Neutrophil (primary cell): ENCODE data around the gene NKAIN1.
A peak's percentile ranks its signal among the peaks of the same experiment; 100 is the strongest.
"Not testable (repeated sequence)": the region's sequence is repeated elsewhere in the genome, so short reads cannot be mapped to it uniquely, and the experiment has no call there.

Experiments used
- H3K27ac ChIP-seq: fragments of 200-600 bp; sonication (generic); 2 replicates; pipeline ENCODE4 v1.5.1; 2016; ENCODE audit warnings: mild to moderate bottlenecking, moderate library complexity
- H3K27me3 ChIP-seq: fragments of 200-600 bp; sonication (generic); 2 replicates; pipeline ENCODE4 v1.6.0; 2016; ENCODE audit warnings: mild to moderate bottlenecking
- H3K36me3 ChIP-seq: fragments of 200-600 bp; sonication (generic); 2 replicates; pipeline ENCODE4 v1.5.1; 2017
- H3K4me1 ChIP-seq, 2 experiments: fragments of 200-600 bp in 1 of 2; sonication (generic) in 1 of 2; 1 replicate in 1 of 2; 2 replicates in 1 of 2; pipeline versions ENCODE4 v1.5.1 to v1.6.1; 2013 to 2016; ENCODE audit warnings: low read depth in 1 of 2, low read length in 1 of 2, mild to moderate bottlenecking in 1 of 2, moderate library complexity in 1 of 2; ENCODE audit not compliant: control insufficient read depth in 1 of 2, insufficient read depth in 1 of 2
- H3K4me3 ChIP-seq, 2 experiments: fragments of 200-600 bp in 1 of 2; sonication (generic) in 1 of 2; 1 replicate in 1 of 2; 2 replicates in 1 of 2; pipeline ENCODE4 v1.5.1; 2013 to 2016; ENCODE audit warnings: low read depth in 1 of 2, low read length in 1 of 2, mild to moderate bottlenecking in 1 of 2, moderate library complexity in 1 of 2
- H3K9me3 ChIP-seq: fragments of 200-600 bp; sonication (generic); 2 replicates; pipeline ENCODE4 v1.5.1; 2016
- CTCF ChIP-seq: fragments of 200-600 bp; sonication (generic); IDR thresholded peaks from 2 replicates; pipeline ENCODE4 v1.5.1; 2016; ENCODE audit warnings: antibody characterized with exemption

Gene NKAIN1

GRCh38 chr1:31239653-31240241 lies at the start of gene NKAIN1:
Gene NKAIN1, minus strand, starts transcription at chr1:31239887. Its CDS starts 340 bp downstream, at chr1:31239547.
- Histone ChIP-seq H3K9me3 (no peaks in the 10 kb centered on the region), H3K27me3 (peaks cover 98% of the 10 kb centered on the region), H3K36me3 (no peaks in the 10 kb centered on the region), H3K4me3 (no peak within 1 kb of the TSS), H3K27ac (no peak within 1 kb of the TSS), H3K4me1 (peaks cover 0 to 7% of the 10 kb centered on the region in 2 experiments)
- TF ChIP-seq CTCF, result no peak

- peaks cover 74% of the 10 kb centered on the region for H3K36me3 ChIP-seq
- no peaks in the 10 kb centered on the region for H3K9me3 ChIP-seq
- TF ChIP-seq CTCF, result no peak
- H3K4me1 ChIP-seq, result no peaks in the 10 kb centered on the region
- no peak overlapping the region for H3K4me3 ChIP-seq
- no peak overlapping the region for H3K27ac ChIP-seq
- no peaks in the 10 kb centered on the region for H3K27me3 ChIP-seq
Measured at GRCh38 chr1:31289021-31289420, 49.3 kb upstream of the NKAIN1 start.

- H3K9me3 ChIP-seq, H3K4me3 ChIP-seq, H3K4me1 ChIP-seq, H3K27me3 ChIP-seq, H3K27ac ChIP-seq: not testable (repeated sequence)
- peaks cover 82% of the 10 kb centered on the region for H3K36me3 ChIP-seq
Measured at GRCh38 chr1:31287791-31288190, 48.1 kb upstream of the NKAIN1 start.

- H3K27ac ChIP-seq, H3K27me3 ChIP-seq, H3K4me1 ChIP-seq, H3K9me3 ChIP-seq, H3K4me3 ChIP-seq: not testable (repeated sequence)
- H3K36me3 ChIP-seq, result peaks cover 81% of the 10 kb centered on the region
Measured at GRCh38 chr1:31282426-31282825, 42.7 kb upstream of the NKAIN1 start.

GRCh38 chr1:31273619-31274018 lies 33.9 kb upstream of the NKAIN1 start:
- Histone ChIP-seq H3K9me3 (no peaks in the 10 kb centered on the region), H3K4me3 (no peak overlapping the region), H3K27ac (peak overlapping the region; percentile 37), H3K27me3 (no peaks in the 10 kb centered on the region), H3K4me1 (peaks cover 3 to 19% of the 10 kb centered on the region in 2 experiments), H3K36me3 (peaks cover 56% of the 10 kb centered on the region)
- no peak for TF ChIP-seq CTCF

- H3K27ac ChIP-seq, result no peak overlapping the region
- peaks cover 55% of the 10 kb centered on the region for H3K36me3 ChIP-seq
- H3K27me3 ChIP-seq, result no peaks in the 10 kb centered on the region
- no peaks in the 10 kb centered on the region for H3K9me3 ChIP-seq
- no peak for TF ChIP-seq CTCF
- peaks cover 3 to 19% of the 10 kb centered on the region in 2 experiments for H3K4me1 ChIP-seq
- H3K4me3 ChIP-seq, result no peak overlapping the region
Measured at GRCh38 chr1:31272369-31272768, 32.7 kb upstream of the NKAIN1 start.

GRCh38 chr1:31266547-31266946 lies 26.9 kb upstream of the NKAIN1 start:
- TF ChIP-seq CTCF, result no peak

More at GRCh38 chr1:31266547-31266946, 26.9 kb upstream of the NKAIN1 start:
- Histone ChIP-seq H3K36me3 (peaks cover 74% of the 10 kb centered on the region), H3K27ac (no peak overlapping the region), H3K27me3 (no peaks in the 10 kb centered on the region), H3K4me3 (no peak overlapping the region), H3K4me1 (peaks cover 3 to 8% of the 10 kb centered on the region in 2 experiments), H3K9me3 (no peaks in the 10 kb centered on the region)
